ENCODE results near the gene NABP1. TPM values are rescaled to one million over a fixed set of nuclear protein-coding genes. Genes with fewer than 3 reads are reported as not detected.

The NABP1 gene
- total RNA-seq, 6 experiments from 2014 or later = 5.2 to 28.2 (median 20.7) TPM

DNA sequence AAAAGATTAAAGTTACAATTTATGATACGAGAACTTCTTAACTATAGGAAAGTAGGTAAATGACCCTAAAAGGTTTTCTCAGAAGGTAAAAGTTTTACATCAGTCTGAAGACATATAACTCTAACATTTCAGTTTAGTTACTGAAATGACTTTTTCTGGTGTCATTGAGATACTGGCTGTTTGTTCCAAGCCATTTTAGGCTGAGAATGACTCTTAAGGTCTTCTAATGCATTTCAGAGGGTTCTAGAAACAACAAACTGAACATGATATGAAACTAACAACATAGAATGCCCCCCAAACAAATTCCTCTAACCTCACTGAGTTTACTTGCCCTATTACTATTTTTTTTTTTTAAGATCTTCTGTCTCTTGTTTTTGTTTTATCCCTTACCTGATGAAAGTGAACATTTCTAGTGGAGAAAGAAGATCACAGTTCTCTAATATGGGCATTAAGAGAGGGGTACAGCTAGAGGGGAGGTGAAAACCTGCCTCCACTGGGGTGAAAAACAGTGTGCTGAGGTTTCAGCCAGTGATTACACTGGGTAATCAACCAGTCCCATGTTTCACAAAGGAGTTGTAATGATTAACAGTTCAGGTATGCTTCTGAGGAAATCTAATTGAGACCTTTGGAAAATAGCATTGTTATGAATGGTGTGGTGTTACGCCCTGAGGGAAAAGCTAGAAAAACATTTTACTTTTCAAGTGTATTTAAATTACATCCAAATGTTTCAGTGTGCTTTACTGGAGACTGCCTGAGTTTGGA lies 11.2 kb downstream of the NABP1 start:
- Histone ChIP-seq H3K27me3 (no peaks in the 10 kb centered on the region), H3K4me3 (no peak overlapping the region), H3K36me3 (peaks cover 0 to 24% (median 7%) of the 10 kb centered on the region in 4 donors), H3K27ac (peak overlapping the region in 2 of 3 donors; percentile 8 to 16), H3K9me3 (no peaks in the 10 kb centered on the region), H3K4me1 (peaks cover 0 to 18% (median 0%) of the 10 kb centered on the region in 4 donors)
- no peak for DNase-seq
- peak; percentile 75 to 87 (median 80) for ATAC-seq
- WGBS (ENCODE audit: insufficient coverage, low coverage, low lambda C conversion rate, missing lambda C conversion rate) = 34% methylated on average over 2 of the region's 2 CpGs
- TF ChIP-seq, protein P1, sequence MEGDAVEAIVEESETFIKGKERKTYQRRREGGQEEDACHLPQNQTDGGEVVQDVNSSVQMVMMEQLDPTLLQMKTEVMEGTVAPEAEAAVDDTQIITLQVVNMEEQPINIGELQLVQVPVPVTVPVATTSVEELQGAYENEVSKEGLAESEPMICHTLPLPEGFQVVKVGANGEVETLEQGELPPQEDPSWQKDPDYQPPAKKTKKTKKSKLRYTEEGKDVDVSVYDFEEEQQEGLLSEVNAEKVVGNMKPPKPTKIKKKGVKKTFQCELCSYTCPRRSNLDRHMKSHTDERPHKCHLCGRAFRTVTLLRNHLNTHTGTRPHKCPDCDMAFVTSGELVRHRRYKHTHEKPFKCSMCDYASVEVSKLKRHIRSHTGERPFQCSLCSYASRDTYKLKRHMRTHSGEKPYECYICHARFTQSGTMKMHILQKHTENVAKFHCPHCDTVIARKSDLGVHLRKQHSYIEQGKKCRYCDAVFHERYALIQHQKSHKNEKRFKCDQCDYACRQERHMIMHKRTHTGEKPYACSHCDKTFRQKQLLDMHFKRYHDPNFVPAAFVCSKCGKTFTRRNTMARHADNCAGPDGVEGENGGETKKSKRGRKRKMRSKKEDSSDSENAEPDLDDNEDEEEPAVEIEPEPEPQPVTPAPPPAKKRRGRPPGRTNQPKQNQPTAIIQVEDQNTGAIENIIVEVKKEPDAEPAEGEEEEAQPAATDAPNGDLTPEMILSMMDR (IDR thresholded peaks at IDR 0.05) = no peak
- peak; percentile 58 for TF ChIP-seq POLR2A (IDR thresholded peaks at IDR 0.05)
- intact Hi-C loops (cut with DNase I) = no loop called here

- Histone ChIP-seq H3K9me3 (no peaks in the 10 kb centered on the region), H3K27ac (no peak overlapping the region), H3K4me3 (no peak overlapping the region), H3K27me3 (no peaks in the 10 kb centered on the region), H3K4me1 (peaks cover 0 to 18% (median 0%) of the 10 kb centered on the region in 4 donors), H3K36me3 (peaks cover 0 to 12% (median under 1%) of the 10 kb centered on the region in 4 donors)
- 48% methylated on average over 3 of the region's 3 CpGs for WGBS (ENCODE audit: insufficient coverage, low coverage, low lambda C conversion rate, missing lambda C conversion rate)
- intact Hi-C loops (cut with DNase I) = loop anchor here (5.0 to 10.0 kb wide), 2 partner anchors 123 to 126 kb away; no protein-coding TSS in a partner anchor
- no peak for DNase-seq
- no peak for ATAC-seq
- TF ChIP-seq POLR2A (IDR thresholded peaks at IDR 0.05) = no peak
Measured at GRCh38 chr2:191690327-191690726, 12.4 kb downstream of the NABP1 start.

GRCh38 chr2:191691016-191691735 lies 13.2 kb downstream of the NABP1 start:
- H3K9me3 ChIP-seq = no peaks in the 10 kb centered on the region
- TF ChIP-seq, protein P1 (IDR thresholded peaks at IDR 0.05) = peak; percentile 73 to 82 (median 76)
- TF ChIP-seq POLR2A (IDR thresholded peaks at IDR 0.05) = no peak
- no peak for DNase-seq
- intact Hi-C loops (cut with DNase I) = loop anchor here (5.0 to 10.0 kb wide), 2 partner anchors 124 to 126 kb away; no protein-coding TSS in a partner anchor
- 12% methylated on average over 5 of the region's 5 CpGs for WGBS (ENCODE audit: insufficient coverage, low coverage, low lambda C conversion rate, missing lambda C conversion rate)
- no peak overlapping the region for H3K4me3 ChIP-seq
- H3K27ac ChIP-seq = no peak overlapping the region
- no peaks in the 10 kb centered on the region for H3K27me3 ChIP-seq
- peaks cover 0 to 4% (median 0%) of the 10 kb centered on the region in 4 donors for H3K36me3 ChIP-seq
- peaks cover 0 to 18% (median 0%) of the 10 kb centered on the region in 4 donors for H3K4me1 ChIP-seq
- ATAC-seq = peak; percentile 79 to 92 (median 91)

DNA sequence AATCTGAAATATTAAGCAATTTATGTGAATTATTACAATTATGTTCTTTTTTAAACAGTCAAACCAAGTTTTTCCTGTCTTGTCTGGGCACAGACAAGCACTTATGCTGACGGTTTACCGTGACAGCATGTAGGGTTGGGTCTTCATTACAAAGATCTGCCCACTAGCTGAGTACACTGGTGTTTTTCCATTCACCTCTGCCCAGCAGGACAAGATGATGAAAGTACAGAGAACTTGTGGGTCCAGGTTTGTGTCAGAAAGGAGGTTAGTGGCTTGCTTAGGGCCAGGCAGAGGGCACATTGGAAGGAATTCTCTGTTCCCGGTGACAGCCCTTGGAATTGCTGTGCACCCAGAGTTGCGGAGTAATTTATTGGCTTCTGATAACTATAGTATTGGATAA lies 14.0 kb downstream of the NABP1 start:
- Histone ChIP-seq H3K27me3 (no peaks in the 10 kb centered on the region), H3K36me3 (no peaks in the 10 kb centered on the region), H3K27ac (no peak overlapping the region), H3K4me1 (peaks cover 0 to 18% (median 0%) of the 10 kb centered on the region in 4 donors), H3K9me3 (no peaks in the 10 kb centered on the region), H3K4me3 (no peak overlapping the region)
- intact Hi-C loops (cut with DNase I) = loop anchor here (5.0 to 10.0 kb wide), 2 partner anchors 125 to 127 kb away; no protein-coding TSS in a partner anchor
- WGBS (ENCODE audit: insufficient coverage, low coverage, low lambda C conversion rate, missing lambda C conversion rate) = 55% methylated on average over 4 of the region's 4 CpGs
- ATAC-seq (peak in 2 of 4 donors; percentile 3 to 25), DNase-seq (no peak)
- TF ChIP-seq, protein P1 (IDR thresholded peaks at IDR 0.05) = no peak
- TF ChIP-seq POLR2A (IDR thresholded peaks at IDR 0.05) = no peak

Measured in right lobe of liver (tissue), 6 donors.